ENCODE results near the gene RHBDF1.
"Not testable (repeated sequence)": the region's sequence is repeated elsewhere in the genome, so short reads cannot be mapped to it uniquely, and the experiment has no call there.

RHBDF1 gene

GRCh38 chr16:58491-59439 is 13.7 kb downstream of the RHBDF1 start:
- no peak for DNase-seq

DNA sequence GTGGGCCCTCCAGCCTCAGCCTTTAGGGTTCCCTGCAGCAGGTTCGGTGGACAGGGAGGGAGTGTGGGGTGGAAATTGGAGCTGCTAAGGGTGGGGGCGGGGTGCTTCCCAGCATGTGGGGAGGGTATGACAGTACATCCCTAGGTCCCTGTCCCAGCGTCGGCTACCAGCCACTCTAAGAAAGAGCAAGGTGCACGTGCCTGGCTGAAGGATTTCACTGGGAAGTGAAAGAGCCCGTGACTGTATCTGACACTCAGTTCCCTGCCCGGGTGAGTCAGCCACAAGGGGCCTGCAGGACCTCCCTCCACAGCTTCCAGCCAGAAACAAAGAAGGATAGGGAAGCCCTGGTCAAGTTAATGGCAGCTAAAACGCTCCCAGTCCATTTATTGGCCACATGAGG is 14.7 kb downstream of the RHBDF1 start:
- DNase-seq = no peak

- DNase-seq = no peak
Observed at GRCh38 chr16:56231-56927, 16.1 kb downstream of the RHBDF1 start.

DNA sequence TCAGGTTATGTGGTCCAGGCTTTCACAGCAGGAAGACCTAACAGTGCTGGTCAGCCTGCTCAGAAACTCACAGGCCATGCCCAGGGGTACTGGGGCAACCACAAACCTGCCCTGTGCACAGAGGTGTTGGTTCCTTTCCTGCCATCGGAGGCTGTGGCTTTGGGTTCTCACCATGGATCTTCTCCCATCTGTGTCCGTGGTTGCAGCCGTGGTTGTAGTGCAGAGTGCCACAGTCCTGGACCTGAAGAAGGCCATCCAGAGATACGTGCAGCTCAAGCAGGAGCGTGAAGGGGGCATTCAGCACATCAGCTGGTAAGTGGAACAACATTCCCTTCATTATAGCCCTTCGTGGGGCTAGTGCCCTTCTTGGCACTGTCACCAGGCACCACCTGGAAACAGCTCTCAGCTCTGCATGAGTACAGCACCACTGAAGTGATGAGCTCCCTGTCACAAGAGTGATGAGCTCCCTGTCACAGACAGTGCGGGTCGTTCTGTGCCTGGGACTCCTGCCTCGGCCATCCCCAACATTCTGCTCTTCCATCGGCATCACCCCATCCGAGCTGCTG is 16.8 kb downstream of the RHBDF1 start:
- no peak for DNase-seq

- DNase-seq = no peak
Observed at GRCh38 chr16:54237-54581, 18.2 kb downstream of the RHBDF1 start.

DNA sequence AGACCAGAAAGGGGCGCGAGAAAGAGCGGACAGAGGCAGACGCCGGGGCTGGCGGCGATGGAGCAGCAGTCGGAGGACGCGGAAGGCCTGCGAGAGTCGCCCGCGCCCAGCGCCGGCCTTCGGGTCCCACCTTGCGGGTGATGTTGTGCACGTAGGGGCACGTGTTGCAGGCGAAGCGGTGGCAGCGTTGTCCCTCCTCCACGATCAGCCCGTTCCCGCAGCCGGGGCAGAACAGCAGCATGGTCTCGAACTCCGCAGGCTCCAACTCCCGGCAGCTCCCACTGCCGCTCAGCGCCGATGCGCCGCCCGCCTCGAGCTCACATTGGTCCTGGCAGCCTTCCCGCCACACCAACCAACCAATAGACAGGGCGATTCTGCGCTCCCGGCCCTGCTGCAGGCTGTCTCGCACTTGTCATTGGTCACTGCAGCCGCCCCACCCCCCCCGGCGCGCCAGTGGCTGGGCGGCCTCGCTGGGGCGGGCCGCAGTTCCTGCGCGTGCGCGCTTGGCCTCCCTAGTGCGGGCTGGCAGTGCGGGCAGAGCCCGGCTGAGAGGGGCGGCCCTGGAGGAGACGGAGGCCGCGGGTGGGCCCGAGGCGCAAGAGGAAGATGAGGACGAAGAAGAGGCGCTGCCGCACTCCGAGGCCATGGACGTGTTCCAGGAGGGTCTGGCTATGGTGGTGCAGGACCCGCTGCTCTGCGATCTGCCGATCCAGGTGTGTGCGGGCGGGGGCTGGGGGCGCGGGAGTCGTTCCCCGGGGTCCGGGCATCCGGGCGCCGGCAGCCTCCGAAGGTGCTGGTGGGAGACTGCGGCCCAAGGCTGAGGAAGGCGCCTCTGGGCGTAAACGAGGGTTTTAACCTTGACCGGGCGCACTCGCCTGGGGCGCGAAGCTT is 18.8 kb downstream of the RHBDF1 start, which contains the start of the genes POLR3K and SNRNP25:
Gene POLR3K, minus strand, starts transcription at position 263 of the 891 bp plus-strand sequence. Its CDS starts 22 bp downstream, at position 241.
Gene SNRNP25, plus strand, starts transcription at position 483 of the 891 bp plus-strand sequence. Its CDS starts 189 bp downstream, at position 672.
- DNase-seq = peak; percentile 98

- no peak for DNase-seq
Observed at GRCh38 chr16:50769-51591, 21.5 kb downstream of the RHBDF1 start.

DNA sequence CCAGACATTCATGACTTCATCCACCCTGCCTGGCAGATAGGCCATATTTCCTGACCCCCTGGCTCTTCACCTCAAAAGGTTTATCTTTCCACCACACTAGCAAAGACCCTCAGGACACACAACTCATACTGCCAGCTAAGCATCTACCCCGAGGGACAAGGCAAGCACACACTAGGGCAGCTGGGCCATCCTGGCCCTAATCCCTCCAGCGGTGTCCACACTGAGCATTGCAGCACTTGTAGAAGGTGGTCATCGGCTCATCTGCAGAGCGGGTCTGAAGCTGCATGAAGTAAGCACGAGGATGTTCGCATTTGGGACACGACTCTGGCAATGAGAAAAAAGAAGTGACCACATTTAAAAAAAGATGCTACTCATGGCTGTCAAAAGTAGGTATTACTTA is 25.2 kb downstream of the RHBDF1 start:
- DNase-seq = no peak

DNA sequence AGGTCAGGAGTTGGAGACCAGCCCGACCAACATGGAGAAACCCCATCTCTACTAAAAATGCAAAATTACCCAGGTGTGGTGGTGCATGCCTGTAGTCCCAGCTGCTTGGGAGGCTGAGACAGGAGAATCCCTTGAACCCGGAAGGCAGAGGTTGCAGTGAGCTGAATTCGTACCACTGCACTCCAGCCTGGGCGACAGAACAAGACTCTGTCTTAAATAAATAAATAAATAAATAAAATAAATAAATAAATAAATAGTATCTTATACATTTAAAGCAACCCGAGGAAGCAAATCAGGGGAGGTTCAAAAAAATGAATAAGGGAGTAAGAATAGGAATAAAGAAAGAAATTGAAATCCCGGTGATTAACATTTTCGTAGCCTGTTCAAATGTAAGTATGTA is 25.9 kb downstream of the RHBDF1 start:
- not testable (repeated sequence) for DNase-seq

- no peak for DNase-seq
Observed at GRCh38 chr16:45454-45853, 27.0 kb downstream of the RHBDF1 start.

- DNase-seq = no peak
Observed at GRCh38 chr16:44655-45054, 27.8 kb downstream of the RHBDF1 start.

DNA sequence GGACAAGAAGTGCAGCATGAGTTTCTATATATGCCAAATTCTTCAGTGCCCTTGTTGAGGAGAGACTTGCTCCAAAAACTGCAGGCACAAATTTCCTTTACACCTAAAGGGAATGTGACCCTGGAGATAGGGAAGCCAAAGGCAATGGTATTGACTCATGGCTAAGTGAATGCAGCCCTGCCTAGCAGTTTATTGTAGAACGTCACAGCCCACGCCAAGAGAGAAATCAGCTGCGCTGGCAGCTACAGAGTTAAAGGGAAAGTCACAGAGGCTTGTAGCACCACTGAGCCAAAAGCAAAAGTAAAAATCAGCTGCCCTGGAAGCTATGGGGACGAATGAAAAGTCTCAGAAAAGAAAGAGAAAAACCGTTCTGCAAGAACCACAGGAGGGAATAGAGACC is 29.1 kb downstream of the RHBDF1 start:
- DNase-seq = no peak

GRCh38 chr16:42691-43090 is 29.7 kb downstream of the RHBDF1 start:
- no peak for DNase-seq

DNA sequence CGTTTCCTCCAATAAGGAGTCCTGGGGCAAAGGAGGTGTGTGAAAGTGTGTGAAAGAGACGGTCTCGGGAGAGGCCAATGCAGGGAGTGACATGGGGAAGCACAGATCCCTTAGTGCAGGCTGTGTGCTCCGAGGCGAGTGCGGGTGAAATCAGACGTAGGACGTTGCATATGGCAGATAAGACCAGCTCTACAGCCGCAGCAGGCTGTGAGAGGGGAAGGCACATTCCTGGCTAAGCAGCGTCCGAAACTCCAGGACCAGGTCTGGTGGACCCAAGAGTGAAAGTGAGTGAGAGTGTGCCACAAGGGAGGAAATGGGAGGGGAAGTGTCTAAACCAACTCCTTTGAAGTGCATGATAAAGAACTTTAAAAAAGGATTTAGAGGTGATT is 30.4 kb downstream of the RHBDF1 start:
- DNase-seq = no peak

DNA sequence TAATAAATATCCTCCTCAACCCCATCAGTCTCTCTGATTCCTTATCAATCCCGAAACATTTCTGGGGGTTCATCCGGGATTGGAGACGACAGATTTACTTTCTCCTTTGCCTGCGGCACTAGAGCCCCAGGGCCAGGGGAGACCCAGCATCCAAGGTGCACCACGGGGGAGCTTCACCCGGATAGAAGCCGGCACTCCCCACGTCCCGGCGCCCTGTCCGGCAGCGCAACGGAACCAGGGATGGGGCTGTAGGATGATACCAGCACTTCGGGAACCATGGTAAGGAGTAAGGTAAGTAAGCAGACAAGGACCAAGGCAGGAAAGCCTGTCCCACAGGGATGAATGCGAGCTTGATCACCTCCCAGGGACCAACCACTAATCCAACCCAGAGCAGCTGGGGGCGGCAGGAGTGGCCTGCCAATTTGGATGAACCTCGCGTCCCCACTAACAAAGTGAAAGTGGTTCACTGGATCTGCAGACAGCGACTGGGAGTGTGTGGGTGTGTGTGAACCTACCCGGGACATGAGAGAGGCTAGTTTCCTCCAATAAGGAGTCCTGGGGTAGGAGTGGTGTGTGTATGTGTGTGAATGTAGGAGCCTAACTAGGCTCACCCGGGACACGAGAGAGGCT is 30.9 kb downstream of the RHBDF1 start:
- no peak for DNase-seq

DNA sequence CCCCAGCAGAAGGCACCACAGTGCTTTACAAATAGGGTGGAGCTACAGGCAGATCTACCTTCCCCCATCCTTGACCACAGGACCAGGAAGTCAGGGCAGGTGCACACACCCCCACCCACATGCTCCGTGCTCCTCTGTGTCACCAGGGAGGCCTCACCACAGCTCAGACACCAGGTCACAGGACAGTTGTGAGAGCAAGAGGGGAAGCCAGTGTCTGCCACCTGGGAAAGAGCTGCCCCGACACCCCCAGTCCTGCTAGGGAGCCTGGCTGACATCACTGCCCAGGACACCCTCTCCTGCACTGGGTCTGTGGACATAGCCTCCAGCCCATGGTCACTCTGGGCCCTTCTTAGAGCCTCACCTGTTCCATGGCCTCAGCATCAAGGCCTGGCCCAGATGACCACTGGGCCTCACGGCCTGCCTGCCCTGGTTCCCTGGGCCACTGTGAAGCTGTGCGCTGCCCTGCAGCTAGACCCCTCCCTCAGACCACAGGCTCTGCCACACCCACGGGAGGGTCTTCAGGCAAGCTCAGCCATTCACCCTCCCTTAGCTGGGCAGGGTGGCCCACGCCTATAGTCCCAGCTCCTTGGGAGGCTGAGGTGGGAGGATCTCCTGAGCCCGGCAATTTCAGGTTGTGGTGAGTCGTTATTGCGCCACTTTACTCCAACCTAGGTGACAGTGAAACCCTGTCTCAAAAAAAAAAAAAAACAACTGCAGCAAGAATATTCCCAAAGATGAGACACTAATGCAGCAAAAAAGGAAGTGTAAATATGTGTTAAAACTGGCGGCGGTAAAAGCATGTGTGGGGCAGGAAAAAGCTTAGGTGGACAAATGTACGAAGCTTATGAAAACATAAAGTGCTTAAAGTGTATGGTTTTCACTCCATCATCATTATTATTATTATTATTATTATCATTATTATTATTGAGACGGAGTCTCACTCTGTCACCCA is 33.2 kb downstream of the RHBDF1 start:
- no peak for DNase-seq

GRCh38 chr16:38206-38605 is 34.2 kb downstream of the RHBDF1 start:
- DNase-seq = not testable (repeated sequence)

DNA sequence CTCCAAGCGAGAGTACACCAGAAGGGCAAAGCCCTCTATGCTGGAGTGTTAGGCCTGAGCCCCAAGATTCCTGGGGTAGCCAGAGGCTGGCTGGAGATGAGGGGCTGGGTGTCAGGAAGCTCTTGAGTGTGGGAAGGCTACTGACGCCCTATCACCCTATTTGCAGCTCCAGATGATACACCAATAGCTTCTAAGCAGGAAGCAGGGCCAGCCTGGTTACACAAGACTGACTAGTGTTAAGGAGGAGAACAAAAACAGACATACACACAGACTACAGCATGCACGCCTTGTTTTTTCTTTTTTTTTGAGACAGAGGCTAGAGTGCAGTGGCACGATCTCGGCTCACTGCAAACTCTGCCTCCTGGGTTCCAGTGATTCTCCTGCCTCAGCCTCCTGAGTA is 34.9 kb downstream of the RHBDF1 start:
- DNase-seq = no peak

DNA sequence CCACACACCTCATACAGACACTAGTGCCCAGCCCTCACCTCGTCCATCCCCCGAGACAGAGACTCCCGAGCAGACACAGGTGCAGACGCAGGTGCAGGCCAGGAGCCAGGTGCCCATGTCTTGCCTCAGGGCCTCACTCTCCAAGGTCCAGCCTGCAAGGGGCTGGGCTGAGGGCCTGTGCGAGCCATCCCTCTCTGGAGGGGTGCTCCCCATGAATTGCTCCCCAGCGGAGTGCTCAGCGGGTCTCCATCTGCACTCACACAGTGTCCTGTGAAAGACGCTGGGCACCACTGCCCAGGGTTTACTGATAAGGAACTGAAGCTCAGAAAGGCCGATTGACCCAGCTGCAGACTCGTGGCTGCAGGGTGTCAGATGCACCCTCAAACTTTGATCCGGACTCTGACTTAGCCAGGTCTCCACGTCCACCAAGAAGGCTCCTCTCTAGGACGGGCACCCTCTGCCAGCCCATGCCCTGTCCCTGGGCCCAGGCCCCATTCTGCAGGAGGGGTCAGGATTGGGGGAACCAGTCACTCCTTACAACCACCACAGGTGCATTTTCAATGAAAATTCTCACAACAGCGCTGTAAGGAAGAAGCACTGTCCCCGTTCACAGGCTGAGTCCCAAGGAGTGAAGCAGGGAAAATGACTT is 36.0 kb downstream of the RHBDF1 start:
- DNase-seq = no peak

Data from NCI-H1092 treated with DMSO at 0.1 percent for 48 hours (cell line).